ENCODE measurements around the gene CNTN5.

DNA sequence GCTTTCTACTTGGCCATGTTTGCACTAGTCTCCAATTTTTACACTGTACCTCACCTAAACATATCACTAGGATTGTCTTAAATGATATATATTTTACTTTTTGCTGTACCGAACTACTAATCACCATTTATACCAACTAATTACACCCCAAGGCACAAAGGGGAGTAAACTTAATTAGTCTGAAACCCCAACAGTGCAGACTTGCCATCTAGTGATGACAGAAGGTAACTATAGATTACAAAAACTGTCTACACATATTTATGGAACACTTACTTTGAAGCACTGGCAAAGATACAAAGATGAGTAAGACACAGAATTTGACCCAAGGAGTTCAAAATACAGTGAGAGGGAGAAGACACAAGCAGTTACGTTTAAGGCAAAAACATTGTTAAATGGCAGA is 139.7 kb downstream of the CNTN5 start:
- no peak for TF ChIP-seq CTCF (tag by site-specific recombination; IDR thresholded peaks at IDR 0.05)
- no peak for TF ChIP-seq ZNF768 (tag by site-specific recombination; IDR thresholded peaks at IDR 0.05)

Measured in HEK293 (cell line).